Kidney epithelial cell (primary cell): ENCODE data around the gene SLC9A3. TPM values are rescaled to one million over a fixed set of nuclear protein-coding genes. Genes with fewer than 3 reads are reported as not detected.

Experiments used
- DNase-seq: peaks from one replicate; pipeline ENCODE4 v3.0.0-alpha.2; 2010; ENCODE audit warnings: low read depth
- H3K27me3 ChIP-seq: 2 replicates; pipeline ENCODE4 v1.6.0; 2011; ENCODE audit warnings: low read length; ENCODE audit not compliant: control insufficient read depth, insufficient read depth
- H3K36me3 ChIP-seq: 2 replicates; pipeline ENCODE4 v1.5.1; 2011; ENCODE audit warnings: low read length; ENCODE audit not compliant: control insufficient read depth, insufficient read depth
- H3K4me3 ChIP-seq: 2 replicates; pipeline ENCODE4 v1.5.1; 2011; ENCODE audit warnings: low read depth, mild to moderate bottlenecking, control low read depth, low read length
- CTCF ChIP-seq: IDR thresholded peaks from 2 replicates; pipeline ENCODE4 v1.5.1; 2011; ENCODE audit warnings: mild to moderate bottlenecking, moderate library complexity, low read length, control low read depth, inconsistent platforms; ENCODE audit not compliant: insufficient read depth, poor library complexity, severe bottlenecking
- total RNA-seq: library from RNA; depleted of rRNA; stranded (reverse); fragments of >200 nt; gene quantifications from 2 replicates; pipeline ENCODE4 v1.2.3, GENCODE V29; 2015

Gene SLC9A3
- total RNA-seq, 1 donor from 2014 or later: 3.6 TPM

- peaks cover 2% of the 10 kb centered on the region for H3K27me3 ChIP-seq
- no peak for TF ChIP-seq CTCF
- DNase-seq: no peak
- H3K4me3 ChIP-seq: no peak overlapping the region
- H3K36me3 ChIP-seq: no peaks in the 10 kb centered on the region
Measured at GRCh38 chr5:420632-421286, 103.5 kb downstream of the SLC9A3 start.

Other genes with a start within 250 kb of the SLC9A3 start
- gene AHRR, start 202.7 kb downstream of the SLC9A3 start, total RNA-seq: 2.6 and 4.9 TPM in 2 replicates
- gene EXOC3, start 81.3 kb downstream of the SLC9A3 start, total RNA-seq: 33.7 and 37.3 TPM in 2 replicates
- 2.7 and 4.8 TPM in 2 replicates for gene CEP72, start 87.9 kb upstream of the SLC9A3 start, total RNA-seq
- 1.9 and 2.5 TPM in 2 replicates for gene TPPP, start 168.9 kb upstream of the SLC9A3 start, total RNA-seq